ENCODE results near the gene SMYD4. TPM values are rescaled to one million over a fixed set of nuclear protein-coding genes. Genes with fewer than 3 reads are reported as not detected.

Gene SMYD4
- total RNA-seq, 2 donors from 2014 or later: 31.6 to 36.8 TPM

DNA sequence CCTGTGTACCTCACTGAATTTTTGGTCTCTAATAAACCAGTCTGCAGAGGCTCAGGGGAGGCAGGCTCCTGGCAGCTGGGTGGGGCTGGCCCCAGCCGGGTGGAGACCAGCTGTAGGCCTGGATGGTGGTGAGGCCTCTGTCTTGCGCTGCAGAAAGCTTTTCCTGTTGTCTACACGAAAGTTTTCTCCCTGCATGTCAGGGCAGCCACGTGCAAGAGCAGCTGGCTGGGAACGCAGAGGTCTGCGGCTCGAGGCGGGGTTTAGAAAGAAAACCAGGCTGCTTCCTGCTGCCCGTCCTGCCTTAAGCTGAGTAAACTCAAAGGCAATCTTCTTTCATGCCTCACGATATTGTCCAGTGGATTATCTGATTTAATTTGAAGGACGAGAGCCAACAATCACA is 65.4 kb downstream of the SMYD4 start:
- no peaks in the 10 kb centered on the region for H3K9me3 Mint-ChIP-seq
- peaks cover 19% of the 10 kb centered on the region for H3K4me1 Mint-ChIP-seq
- H3K9me3 ChIP-seq (ENCODE audit: control insufficient read depth, low read length): no peaks in the 10 kb centered on the region
- H3K27ac ChIP-seq (ENCODE audit: low read depth, low read length): no peak overlapping the region
- H3K27ac Mint-ChIP-seq: no peak overlapping the region
- no peak for DNase-seq
- no peak overlapping the region for H3K9ac ChIP-seq (ENCODE audit: extremely low read depth, low read length, poor library complexity, severe bottlenecking)
- no peaks in the 10 kb centered on the region for H3K27me3 ChIP-seq (ENCODE audit: control insufficient read depth, insufficient read depth, low read length, poor library complexity, severe bottlenecking)
- 82 to 86% methylated on average over 11 of the region's 11 CpGs for WGBS, 2 experiments (ENCODE audit: insufficient coverage in 1 of 2, insufficient read length in 1 of 2)
- H3K36me3 Mint-ChIP-seq (ENCODE audit: low read depth): peaks cover 6% of the 10 kb centered on the region
- peaks cover 21% of the 10 kb centered on the region for H3K4me1 ChIP-seq (ENCODE audit: control insufficient read depth, insufficient read depth, low read length)
- H3K27me3 Mint-ChIP-seq (ENCODE audit: insufficient read depth): no peaks in the 10 kb centered on the region
- H3K36me3 ChIP-seq (ENCODE audit: control insufficient read depth, insufficient read depth, low read length): no peaks in the 10 kb centered on the region
- H3K4me3 Mint-ChIP-seq: no peak overlapping the region
- no peak for TF ChIP-seq CTCF (conservative IDR thresholded peaks at IDR 0.05)
- H3K4me3 ChIP-seq (ENCODE audit: low read length): no peak overlapping the region

- Mint-ChIP-seq H3K36me3 (ENCODE audit: low read depth) (peaks cover 6% of the 10 kb centered on the region), H3K4me3 (peak overlapping the region; percentile 45), H3K27ac (peak overlapping the region; percentile 18), H3K27me3 (ENCODE audit: insufficient read depth) (peaks cover 2% of the 10 kb centered on the region), H3K4me1 (peaks cover 19% of the 10 kb centered on the region), H3K9me3 (no peaks in the 10 kb centered on the region)
- no peaks in the 10 kb centered on the region for H3K9me3 ChIP-seq (ENCODE audit: control insufficient read depth, low read length)
- no peaks in the 10 kb centered on the region for H3K36me3 ChIP-seq (ENCODE audit: control insufficient read depth, insufficient read depth, low read length)
- WGBS, 2 experiments (ENCODE audit: insufficient coverage in 1 of 2, insufficient read length in 1 of 2): 54 to 74% methylated on average over 12 to 22 of the region's 22 CpGs
- peak overlapping the region; percentile 41 for H3K9ac ChIP-seq (ENCODE audit: extremely low read depth, low read length, poor library complexity, severe bottlenecking)
- H3K27ac ChIP-seq (ENCODE audit: low read depth, low read length): peak overlapping the region; percentile 60
- TF ChIP-seq CTCF (conservative IDR thresholded peaks at IDR 0.05): no peak
- peak overlapping the region; percentile 66 for H3K4me3 ChIP-seq (ENCODE audit: low read length)
- DNase-seq: peak; percentile 80
- H3K4me1 ChIP-seq (ENCODE audit: control insufficient read depth, insufficient read depth, low read length): peaks cover 21% of the 10 kb centered on the region
- H3K27me3 ChIP-seq (ENCODE audit: control insufficient read depth, insufficient read depth, low read length, poor library complexity, severe bottlenecking): no peaks in the 10 kb centered on the region
Measured at GRCh38 chr17:1762901-1763898, 66.5 kb downstream of the SMYD4 start.

- Mint-ChIP-seq H3K9me3 (no peaks in the 10 kb centered on the region), H3K4me3 (peak overlapping the region; percentile 45), H3K27me3 (ENCODE audit: insufficient read depth) (peaks cover 2% of the 10 kb centered on the region), H3K27ac (peak overlapping the region; percentile 55), H3K36me3 (ENCODE audit: low read depth) (peaks cover under 1% of the 10 kb centered on the region), H3K4me1 (peaks cover 19% of the 10 kb centered on the region)
- no peaks in the 10 kb centered on the region for H3K9me3 ChIP-seq (ENCODE audit: control insufficient read depth, low read length)
- H3K36me3 ChIP-seq (ENCODE audit: control insufficient read depth, insufficient read depth, low read length): no peaks in the 10 kb centered on the region
- 67 to 71% methylated on average over 17 to 21 of the region's 21 CpGs for WGBS, 2 experiments (ENCODE audit: insufficient coverage in 1 of 2, insufficient read length in 1 of 2)
- peak overlapping the region; percentile 41 for H3K9ac ChIP-seq (ENCODE audit: extremely low read depth, low read length, poor library complexity, severe bottlenecking)
- H3K27me3 ChIP-seq (ENCODE audit: control insufficient read depth, insufficient read depth, low read length, poor library complexity, severe bottlenecking): no peaks in the 10 kb centered on the region
- peak overlapping the region; percentile 66 for H3K4me3 ChIP-seq (ENCODE audit: low read length)
- TF ChIP-seq CTCF (conservative IDR thresholded peaks at IDR 0.05): no peak
- H3K4me1 ChIP-seq (ENCODE audit: control insufficient read depth, insufficient read depth, low read length): peaks cover 21% of the 10 kb centered on the region
- DNase-seq: peak; percentile 77
- H3K27ac ChIP-seq (ENCODE audit: low read depth, low read length): peak overlapping the region; percentile 60
Measured at GRCh38 chr17:1762233-1762900, 67.3 kb downstream of the SMYD4 start.
